Measurements from ENCODE around the gene SPAG16.

SPAG16 gene

DNA sequence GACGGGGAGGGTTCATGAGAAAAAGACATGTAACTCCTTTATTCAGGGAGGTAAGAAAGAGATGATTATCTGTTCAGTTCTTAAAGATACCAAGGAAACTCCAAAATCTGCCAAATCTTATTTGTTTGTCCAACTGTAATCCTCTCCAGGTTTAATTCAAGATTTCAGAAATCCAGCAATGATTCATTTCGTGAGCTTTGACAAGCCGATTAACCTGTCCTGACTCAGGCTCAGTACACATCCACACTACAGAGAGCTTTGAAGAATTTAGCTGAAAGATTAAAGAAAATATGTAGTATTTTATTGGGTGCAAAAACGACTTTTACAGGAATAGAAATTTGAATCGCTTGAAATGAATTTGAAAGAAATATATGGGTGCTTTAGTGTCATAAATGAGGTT lies 1.1 kb downstream of the SPAG16 start:
- H3K4ac ChIP-seq (ENCODE audit: low read depth, low read length): no peak overlapping the region
- no peak overlapping the region for H3K4me2 ChIP-seq (ENCODE audit: low read length)
- H3K23ac ChIP-seq (ENCODE audit: low read length): no peak overlapping the region
- H3K36me3 ChIP-seq (ENCODE audit: control insufficient read depth, insufficient read depth, low read length): no peaks in the 10 kb centered on the region
- no peak overlapping the region for H3K18ac ChIP-seq (ENCODE audit: low read length)
- peaks cover 2% of the 10 kb centered on the region for H3K79me1 ChIP-seq (ENCODE audit: low read length)
- H3K27ac ChIP-seq (ENCODE audit: low read depth, low read length): no peak overlapping the region
- H4K8ac ChIP-seq (ENCODE audit: low read depth, low read length): no peak overlapping the region
- H2BK120ac ChIP-seq (ENCODE audit: low read depth, low read length): no peak overlapping the region
- no peak for DNase-seq
- H2BK15ac ChIP-seq (replicated peaks; ENCODE audit: low read depth): no peak overlapping the region
- no peak overlapping the region for H3K56ac ChIP-seq (ENCODE audit: low read length)
- H3K27me3 ChIP-seq (ENCODE audit: insufficient read depth, low read length, poor library complexity): no peaks in the 10 kb centered on the region
- peaks cover 8% of the 10 kb centered on the region for H3K4me1 ChIP-seq (ENCODE audit: control insufficient read depth, low read depth, low read length)
- H4K5ac ChIP-seq (ENCODE audit: low read length): no peak overlapping the region
- no peak overlapping the region for H2BK5ac ChIP-seq (ENCODE audit: low read length)
- WGBS (ENCODE audit: extremely low coverage, insufficient coverage, low lambda C conversion rate): 100% methylated on average over 2 of the region's 5 CpGs
- H2AK5ac ChIP-seq (ENCODE audit: low read length): no peak overlapping the region
- H3K79me2 ChIP-seq (ENCODE audit: control insufficient read depth, insufficient read depth, low read length): no peaks in the 10 kb centered on the region
- no peak overlapping the region for H3K4me3 ChIP-seq (ENCODE audit: low read length)
- H3K9ac ChIP-seq (ENCODE audit: low read length): no peak overlapping the region

DNA sequence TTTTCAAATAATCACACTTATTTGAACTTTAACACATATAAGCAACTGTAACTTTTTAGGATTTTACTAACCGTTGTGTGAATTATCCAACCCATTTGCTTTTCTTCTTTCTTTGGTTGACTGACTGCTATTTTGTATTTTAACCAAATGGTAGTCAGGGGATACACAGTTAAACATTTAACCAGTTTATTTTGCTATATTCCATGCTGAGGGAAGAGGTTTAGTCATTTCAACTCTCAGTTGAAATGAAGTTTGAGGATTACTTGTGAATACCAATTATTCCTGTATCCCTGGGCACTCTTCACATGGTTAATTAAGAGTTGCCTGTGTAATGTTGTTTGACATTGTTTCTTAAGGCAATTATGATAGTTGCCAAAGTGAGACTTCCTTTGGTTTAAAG lies 1.9 kb downstream of the SPAG16 start:
- H3K4me3 ChIP-seq (ENCODE audit: low read length): no peak overlapping the region
- no peak overlapping the region for H2BK5ac ChIP-seq (ENCODE audit: low read length)
- WGBS (ENCODE audit: extremely low coverage, insufficient coverage, low lambda C conversion rate): no CpG with 5 or more reads among the region's 1 CpG
- no peak overlapping the region for H3K4ac ChIP-seq (ENCODE audit: low read depth, low read length)
- H3K27ac ChIP-seq (ENCODE audit: low read depth, low read length): no peak overlapping the region
- no peaks in the 10 kb centered on the region for H3K36me3 ChIP-seq (ENCODE audit: control insufficient read depth, insufficient read depth, low read length)
- peaks cover 8% of the 10 kb centered on the region for H3K4me1 ChIP-seq (ENCODE audit: control insufficient read depth, low read depth, low read length)
- no peak overlapping the region for H4K8ac ChIP-seq (ENCODE audit: low read depth, low read length)
- no peak overlapping the region for H3K18ac ChIP-seq (ENCODE audit: low read length)
- no peak overlapping the region for H3K56ac ChIP-seq (ENCODE audit: low read length)
- no peak overlapping the region for H2AK5ac ChIP-seq (ENCODE audit: low read length)
- peaks cover 2% of the 10 kb centered on the region for H3K79me1 ChIP-seq (ENCODE audit: low read length)
- H2BK120ac ChIP-seq (ENCODE audit: low read depth, low read length): no peak overlapping the region
- H3K79me2 ChIP-seq (ENCODE audit: control insufficient read depth, insufficient read depth, low read length): no peaks in the 10 kb centered on the region
- no peaks in the 10 kb centered on the region for H3K27me3 ChIP-seq (ENCODE audit: insufficient read depth, low read length, poor library complexity)
- no peak overlapping the region for H4K5ac ChIP-seq (ENCODE audit: low read length)
- no peak overlapping the region for H3K4me2 ChIP-seq (ENCODE audit: low read length)
- H3K9ac ChIP-seq (ENCODE audit: low read length): no peak overlapping the region
- H3K23ac ChIP-seq (ENCODE audit: low read length): no peak overlapping the region
- no peak overlapping the region for H2BK15ac ChIP-seq (replicated peaks; ENCODE audit: low read depth)
- DNase-seq: no peak

DNA sequence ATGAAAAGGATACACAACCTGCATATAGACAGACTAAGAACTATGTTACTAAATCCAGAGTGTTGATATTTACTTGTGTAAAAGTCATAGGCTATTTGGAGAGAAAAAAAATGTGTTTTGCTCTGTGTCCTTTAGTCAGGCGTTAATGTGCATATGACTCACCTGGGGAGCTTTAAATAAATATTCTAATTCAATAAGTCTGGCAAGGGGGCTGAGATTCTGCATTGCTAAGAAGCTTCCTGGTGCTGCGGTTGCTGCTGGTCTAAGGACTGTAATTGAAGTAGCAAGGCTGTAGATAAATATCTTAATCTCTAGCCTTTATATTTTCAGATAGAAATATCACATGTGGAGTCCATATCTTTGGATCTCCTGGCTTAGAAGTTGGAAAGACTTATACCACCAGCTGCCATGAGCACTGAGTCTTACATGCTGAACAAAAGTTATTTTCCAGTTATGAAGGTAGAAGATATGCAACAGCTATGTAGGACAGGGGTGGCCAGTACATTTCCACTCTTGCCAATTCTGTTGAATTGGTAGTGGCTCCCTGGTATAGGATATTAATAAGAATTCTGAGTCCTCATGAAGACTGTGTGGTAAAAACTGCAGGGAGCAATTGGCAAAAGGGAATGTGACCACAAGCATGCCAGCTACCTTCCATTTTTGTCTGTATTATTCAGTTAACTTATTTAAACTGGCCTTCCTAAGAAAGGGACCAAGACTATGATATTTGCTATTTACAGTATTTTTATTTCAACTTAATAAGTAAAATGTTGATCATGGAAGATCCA lies 4.8 kb downstream of the SPAG16 start:
- H3K4ac ChIP-seq (ENCODE audit: low read depth, low read length): no peak overlapping the region
- peaks cover 8% of the 10 kb centered on the region for H3K4me1 ChIP-seq (ENCODE audit: control insufficient read depth, low read depth, low read length)
- peak overlapping the region; percentile 75 for H3K18ac ChIP-seq (ENCODE audit: low read length)
- no peak overlapping the region for H4K8ac ChIP-seq (ENCODE audit: low read depth, low read length)
- H3K27ac ChIP-seq (ENCODE audit: low read depth, low read length): no peak overlapping the region
- H3K4me3 ChIP-seq (ENCODE audit: low read length): no peak overlapping the region
- no peak overlapping the region for H2BK15ac ChIP-seq (replicated peaks; ENCODE audit: low read depth)
- no peaks in the 10 kb centered on the region for H3K27me3 ChIP-seq (ENCODE audit: insufficient read depth, low read length, poor library complexity)
- H3K4me2 ChIP-seq (ENCODE audit: low read length): no peak overlapping the region
- peaks cover 2% of the 10 kb centered on the region for H3K79me1 ChIP-seq (ENCODE audit: low read length)
- no peak overlapping the region for H3K23ac ChIP-seq (ENCODE audit: low read length)
- H3K56ac ChIP-seq (ENCODE audit: low read length): no peak overlapping the region
- H3K9ac ChIP-seq (ENCODE audit: low read length): no peak overlapping the region
- no peak overlapping the region for H2AK5ac ChIP-seq (ENCODE audit: low read length)
- no peak overlapping the region for H4K5ac ChIP-seq (ENCODE audit: low read length)
- no peak overlapping the region for H2BK5ac ChIP-seq (ENCODE audit: low read length)
- no peak for DNase-seq
- no peaks in the 10 kb centered on the region for H3K79me2 ChIP-seq (ENCODE audit: control insufficient read depth, insufficient read depth, low read length)
- no CpG with 5 or more reads among the region's 2 CpGs for WGBS (ENCODE audit: extremely low coverage, insufficient coverage, low lambda C conversion rate)
- H2BK120ac ChIP-seq (ENCODE audit: low read depth, low read length): no peak overlapping the region
- H3K36me3 ChIP-seq (ENCODE audit: control insufficient read depth, insufficient read depth, low read length): no peaks in the 10 kb centered on the region

DNA sequence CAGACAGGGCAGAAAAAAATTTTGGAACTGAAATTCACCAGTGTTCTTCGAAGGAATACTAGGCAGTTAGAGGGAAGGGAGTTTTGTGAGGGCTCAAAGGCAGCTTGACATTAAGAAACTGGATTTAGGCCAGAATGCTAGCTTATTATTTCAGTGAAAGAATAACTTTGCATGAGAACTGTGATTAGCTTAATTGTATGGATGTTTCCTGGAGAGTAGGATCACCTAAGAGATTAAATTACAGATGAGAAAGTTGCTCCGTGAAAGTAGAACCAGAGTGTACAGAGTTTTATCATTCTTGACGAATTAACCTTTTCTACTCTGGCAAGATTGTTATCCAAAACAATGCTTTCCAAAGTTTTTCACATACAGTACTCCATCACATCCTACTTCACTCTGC lies 6.2 kb downstream of the SPAG16 start:
- no peak overlapping the region for H2AK5ac ChIP-seq (ENCODE audit: low read length)
- no peak overlapping the region for H3K4me3 ChIP-seq (ENCODE audit: low read length)
- no peaks in the 10 kb centered on the region for H3K27me3 ChIP-seq (ENCODE audit: insufficient read depth, low read length, poor library complexity)
- WGBS (ENCODE audit: extremely low coverage, insufficient coverage, low lambda C conversion rate): no CpG with 5 or more reads among the region's 3 CpGs
- no peak overlapping the region for H3K4ac ChIP-seq (ENCODE audit: low read depth, low read length)
- H4K8ac ChIP-seq (ENCODE audit: low read depth, low read length): no peak overlapping the region
- H3K18ac ChIP-seq (ENCODE audit: low read length): no peak overlapping the region
- no peak overlapping the region for H2BK5ac ChIP-seq (ENCODE audit: low read length)
- no peak for DNase-seq
- no peak overlapping the region for H3K4me2 ChIP-seq (ENCODE audit: low read length)
- no peak overlapping the region for H4K5ac ChIP-seq (ENCODE audit: low read length)
- no peak overlapping the region for H3K56ac ChIP-seq (ENCODE audit: low read length)
- H3K79me2 ChIP-seq (ENCODE audit: control insufficient read depth, insufficient read depth, low read length): no peaks in the 10 kb centered on the region
- H3K9ac ChIP-seq (ENCODE audit: low read length): no peak overlapping the region
- H3K79me1 ChIP-seq (ENCODE audit: low read length): peaks cover 2% of the 10 kb centered on the region
- H3K23ac ChIP-seq (ENCODE audit: low read length): no peak overlapping the region
- H2BK120ac ChIP-seq (ENCODE audit: low read depth, low read length): no peak overlapping the region
- H3K36me3 ChIP-seq (ENCODE audit: control insufficient read depth, insufficient read depth, low read length): no peaks in the 10 kb centered on the region
- H3K4me1 ChIP-seq (ENCODE audit: control insufficient read depth, low read depth, low read length): peaks cover 8% of the 10 kb centered on the region
- no peak overlapping the region for H2BK15ac ChIP-seq (replicated peaks; ENCODE audit: low read depth)
- no peak overlapping the region for H3K27ac ChIP-seq (ENCODE audit: low read depth, low read length)

DNA sequence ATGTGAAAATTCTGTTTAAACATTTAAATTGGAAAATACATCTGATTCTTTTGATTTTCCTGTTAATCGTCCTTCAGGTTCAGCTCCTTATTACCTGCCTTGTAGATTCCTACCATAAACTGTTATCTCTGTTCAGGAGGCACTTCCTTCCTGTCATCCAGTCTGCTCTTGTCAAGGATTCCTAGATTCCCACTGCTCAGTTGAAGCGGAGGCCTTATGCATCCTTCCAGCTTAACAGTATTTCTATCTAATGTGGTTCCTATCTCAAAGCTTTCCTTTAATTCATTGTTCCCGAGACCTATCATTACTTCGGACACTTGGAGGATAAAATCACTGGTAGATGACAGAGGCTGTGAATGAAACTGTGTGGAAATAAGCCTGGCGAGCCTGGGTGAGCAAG lies 12.0 kb downstream of the SPAG16 start:
- no peak overlapping the region for H2BK15ac ChIP-seq (replicated peaks; ENCODE audit: low read depth)
- no peaks in the 10 kb centered on the region for H3K36me3 ChIP-seq (ENCODE audit: control insufficient read depth, insufficient read depth, low read length)
- no peak overlapping the region for H4K8ac ChIP-seq (ENCODE audit: low read depth, low read length)
- no peaks in the 10 kb centered on the region for H3K4me1 ChIP-seq (ENCODE audit: control insufficient read depth, low read depth, low read length)
- no peak overlapping the region for H3K4ac ChIP-seq (ENCODE audit: low read depth, low read length)
- no peak overlapping the region for H2BK5ac ChIP-seq (ENCODE audit: low read length)
- H3K4me2 ChIP-seq (ENCODE audit: low read length): no peak overlapping the region
- no peaks in the 10 kb centered on the region for H3K79me1 ChIP-seq (ENCODE audit: low read length)
- H2BK120ac ChIP-seq (ENCODE audit: low read depth, low read length): no peak overlapping the region
- H3K79me2 ChIP-seq (ENCODE audit: control insufficient read depth, insufficient read depth, low read length): no peaks in the 10 kb centered on the region
- WGBS (ENCODE audit: extremely low coverage, insufficient coverage, low lambda C conversion rate): no CpG with 5 or more reads among the region's 5 CpGs
- no peak overlapping the region for H2AK5ac ChIP-seq (ENCODE audit: low read length)
- no peak overlapping the region for H3K27ac ChIP-seq (ENCODE audit: low read depth, low read length)
- no peaks in the 10 kb centered on the region for H3K27me3 ChIP-seq (ENCODE audit: insufficient read depth, low read length, poor library complexity)
- no peak overlapping the region for H3K4me3 ChIP-seq (ENCODE audit: low read length)
- H3K18ac ChIP-seq (ENCODE audit: low read length): no peak overlapping the region
- H3K9ac ChIP-seq (ENCODE audit: low read length): no peak overlapping the region
- H3K56ac ChIP-seq (ENCODE audit: low read length): no peak overlapping the region
- no peak overlapping the region for H3K23ac ChIP-seq (ENCODE audit: low read length)
- no peak overlapping the region for H4K5ac ChIP-seq (ENCODE audit: low read length)
- DNase-seq: no peak
